ENCODE measurements around the gene TUBB6. TPM values are rescaled to one million over a fixed set of nuclear protein-coding genes. Genes with fewer than 3 reads are reported as not detected.

TUBB6 gene
- total RNA-seq = 100 to 1,000 TPM in 6 of 9 donors, 10 to 100 TPM in 3; 64.8 to 421 (median 126) TPM
- 100 to 1,000 TPM in 1 of 2 donors, 10 to 100 TPM in 1; 90.4 to 800 TPM for polyA plus RNA-seq
- long read RNA-seq, donor 1, transcript TUBB6-201 (4 exons, 2,064 nt) = major isoform, 94 of 163 reads
- long read RNA-seq, donor 1, transcript TUBB6-202 (3 exons, 2,163 nt) = minor isoform, 13 of 163 reads
- long read RNA-seq, donor 1, partial matches to known transcripts = 5 of 163 reads
- long read RNA-seq, donor 1, other reads (novel, unspliced or antisense) = 46 of 163 reads
- long read RNA-seq, donor 2, transcript TUBB6-201 (4 exons, 2,064 nt) = major isoform, 1,768 of 2,056 reads
- long read RNA-seq, donor 2, transcript TUBB6-213 (4 exons, 1,017 nt) = minor isoform, 31 of 2,056 reads
- long read RNA-seq, donor 2, transcript TUBB6-202 (3 exons, 2,163 nt) = minor isoform, 47 of 2,056 reads
- long read RNA-seq, donor 2, transcript TUBB6-203 (4 exons, 788 nt) = minor isoform, 64 of 2,056 reads
- long read RNA-seq, donor 2, partial matches to known transcripts = 89 of 2,056 reads
- long read RNA-seq, donor 2, other reads (novel, unspliced or antisense) = 41 of 2,056 reads
- long read RNA-seq, donor 3, transcript TUBB6-201 (4 exons, 2,064 nt) = major isoform, 303 of 458 reads
- long read RNA-seq, donor 3, transcript TUBB6-202 (3 exons, 2,163 nt) = minor isoform, 11 of 458 reads
- long read RNA-seq, donor 3, partial matches to known transcripts = 4 of 458 reads
- long read RNA-seq, donor 3, other reads (novel, unspliced or antisense) = 133 of 458 reads

- DNase-seq (peak; percentile 84 to 91 (median 88)), ATAC-seq (peak; percentile 27 to 80 (median 74))
- intact Hi-C loops (cut with DNase I) = loop anchor here in 4 of 10 donors (2.0 to 10.0 kb wide), 6 partner anchors 19 to 371 kb away; partner anchors contain the start of genes AFG3L2 (in 2 of the 4) and SPIRE1 (in 1 of the 4)
- Histone ChIP-seq H3K27ac (peak within 1 kb of the TSS; percentile 94 to 100 (median 98)), H3K9me3 (peaks cover 0 to 14% (median 8%) of the 10 kb centered on the region in 12 donors), H3K27me3 (no peaks in the 10 kb centered on the region), H3K4me1 (peaks cover 0 to 39% (median 22%) of the 10 kb centered on the region in 12 donors), H3K36me3 (peaks cover 0 to 27% (median 21%) of the 10 kb centered on the region in 9 donors), H3K4me3 (peak within 1 kb of the TSS; percentile 44 to 98 (median 82))
- TF ChIP-seq POLR2A (IDR thresholded peaks at IDR 0.05) (peak in 1 of 2 donors; percentile 56), CTCF (IDR thresholded peaks at IDR 0.05) (peak in 1 of 12 donors; percentile 1)
- WGBS, 4 donors = 0 to 6% (median 1%) methylated on average over 7 to 88 of the region's 88 CpGs
Observed at GRCh38 chr18:12307701-12308385, at the start of gene TUBB6. Gene TUBB6, plus strand, starts transcription at chr18:12308241. Its CDS starts 52 bp downstream, at chr18:12308293.

GRCh38 chr18:12258719-12259705 lies 49.0 kb upstream of the TUBB6 start:
- TF ChIP-seq POLR2A (IDR thresholded peaks at IDR 0.05) (no peak), CTCF (IDR thresholded peaks at IDR 0.05) (no peak)
- Histone ChIP-seq H3K27ac (no peak overlapping the region), H3K36me3 (no peaks in the 10 kb centered on the region), H3K9me3 (no peaks in the 10 kb centered on the region), H3K4me3 (no peak overlapping the region), H3K27me3 (peaks cover 0 to 18% (median 8%) of the 10 kb centered on the region in 9 donors), H3K4me1 (peaks cover 0 to 25% (median 5%) of the 10 kb centered on the region in 12 donors)
- DNase-seq = no peak
- intact Hi-C loops (cut with DNase I) = no loop called here
- 86 to 93% (median 91%) methylated on average over 15 to 29 of the region's 29 CpGs for WGBS, 4 donors
- no peak for ATAC-seq

GRCh38 chr18:12262748-12263147 lies 45.3 kb upstream of the TUBB6 start:
- intact Hi-C loops (cut with DNase I) = no loop called here
- 82 to 90% (median 86%) methylated on average over 8 of the region's 8 CpGs for WGBS, 4 donors
- ATAC-seq = no peak

More at GRCh38 chr18:12262748-12263147, 45.3 kb upstream of the TUBB6 start:
- peak in 1 of 5 donors; percentile 43 for DNase-seq
- Histone ChIP-seq H3K4me3 (no peak overlapping the region), H3K36me3 (no peaks in the 10 kb centered on the region), H3K27me3 (peaks cover 0 to 4% (median 0%) of the 10 kb centered on the region in 9 donors), H3K27ac (no peak overlapping the region), H3K9me3 (no peaks in the 10 kb centered on the region), H3K4me1 (no peaks in the 10 kb centered on the region)
- TF ChIP-seq CTCF (IDR thresholded peaks at IDR 0.05) (no peak), POLR2A (IDR thresholded peaks at IDR 0.05) (no peak)

Measured in heart left ventricle (tissue), 16 donors.